NOMO-1 treated with dmso at 0.1 percent for 144 hours (cell line): ENCODE measurements around the gene CAMTA1.

Experiments used
- DNase-seq: peaks from one replicate; lab custom pipeline; 2025; ENCODE audit not compliant: unreplicated experiment; lab: John Stamatoyannopoulos, UW

CAMTA1 gene

DNA sequence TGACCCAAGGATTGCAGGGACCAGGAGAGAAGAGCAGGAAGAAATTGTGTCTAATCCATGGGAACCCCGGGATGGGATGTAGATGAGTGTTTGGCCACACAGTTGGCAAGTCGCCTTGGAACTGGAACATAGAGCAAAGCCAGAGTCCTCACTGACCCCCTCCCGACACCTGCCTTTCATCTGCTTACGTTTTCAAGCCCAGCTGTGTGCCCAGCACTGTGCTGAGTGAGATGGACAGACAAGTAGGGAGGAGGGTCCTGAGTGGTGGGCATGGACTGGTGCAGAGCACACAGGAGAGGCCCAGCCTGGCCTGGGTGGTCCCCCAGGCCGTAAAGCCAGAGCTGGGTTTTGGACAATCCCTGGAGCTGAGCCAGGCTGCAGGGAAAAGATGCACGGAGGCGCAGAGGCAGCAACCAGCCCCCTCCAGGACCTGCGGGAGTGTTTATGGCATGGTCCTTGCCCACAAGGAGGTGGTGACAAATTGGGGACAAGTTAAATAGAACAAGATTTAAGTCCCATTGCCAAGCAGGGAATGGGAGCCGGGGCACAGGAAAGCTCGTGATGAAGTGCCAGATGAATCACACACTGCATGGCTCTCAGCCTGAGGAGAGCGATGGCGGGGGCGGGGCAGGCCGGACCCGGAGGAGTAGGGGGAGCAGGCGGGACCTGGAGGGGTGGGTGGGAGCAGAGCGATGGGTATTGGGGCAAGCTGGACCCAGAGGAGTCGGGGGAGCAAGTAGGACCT, 828.0 kb downstream of the CAMTA1 start:
- no peak for DNase-seq

DNA sequence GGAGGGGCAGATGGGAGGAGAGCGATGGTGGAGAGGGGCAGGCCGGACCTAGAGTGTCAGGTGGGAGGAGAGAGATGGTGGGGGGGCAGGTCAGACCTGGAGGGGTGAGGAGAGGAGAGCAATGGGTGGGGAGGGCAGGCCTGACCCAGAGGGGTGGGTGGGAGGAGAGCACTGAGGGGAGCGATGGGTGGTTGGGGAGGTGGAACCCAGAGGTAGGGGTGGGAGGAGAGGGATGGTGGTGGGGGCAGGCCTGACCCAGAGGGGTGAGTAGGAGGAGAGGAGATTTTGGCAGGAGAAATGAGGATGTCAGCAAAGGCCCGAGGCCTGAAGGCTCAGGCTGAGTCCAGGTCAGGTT, 828.6 kb downstream of the CAMTA1 start:
- DNase-seq = no peak

DNA sequence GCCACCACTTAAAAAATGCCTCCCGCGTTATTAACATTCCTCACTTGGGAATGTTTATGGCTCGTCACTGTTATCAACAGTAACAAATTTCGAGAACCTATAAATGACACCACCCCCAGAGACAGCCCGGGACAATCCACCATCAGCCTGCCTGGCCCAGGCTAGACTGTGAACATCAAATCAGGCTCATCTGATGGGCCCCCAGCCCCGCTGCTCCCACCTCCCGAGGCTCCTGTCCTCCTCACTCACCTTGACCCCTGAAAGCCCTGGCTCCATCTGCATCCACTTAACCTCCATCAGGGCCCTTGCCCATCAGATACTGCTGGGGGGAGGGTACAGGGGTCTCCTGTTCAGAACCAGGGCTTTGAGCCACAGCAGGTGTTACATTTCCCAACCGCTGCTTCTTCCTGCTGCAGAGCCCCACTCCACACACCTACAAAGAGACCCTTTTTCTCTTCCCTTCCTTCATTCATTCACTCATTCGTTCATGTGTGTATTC, 829.4 kb downstream of the CAMTA1 start:
- no peak for DNase-seq

DNA sequence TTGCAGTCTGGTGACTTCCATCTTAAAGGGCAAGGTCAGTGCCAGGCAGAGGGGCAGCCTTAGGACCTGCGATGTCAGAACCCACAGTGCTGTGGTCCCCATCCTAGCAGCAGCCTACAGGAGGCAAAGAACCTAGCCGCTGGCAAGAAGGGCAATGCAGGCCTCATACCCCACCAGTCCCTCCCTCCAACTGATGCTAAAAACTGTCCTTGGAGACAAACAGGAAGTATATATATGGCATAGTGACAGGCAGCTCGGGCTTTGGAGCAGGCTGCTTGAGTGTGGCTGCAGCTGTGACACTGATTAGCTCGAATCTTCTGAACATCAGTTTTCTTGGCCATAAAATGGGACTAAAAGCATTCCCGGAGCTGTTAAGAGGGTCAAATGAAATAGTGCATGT, 829.9 kb downstream of the CAMTA1 start:
- no peak for DNase-seq

DNA sequence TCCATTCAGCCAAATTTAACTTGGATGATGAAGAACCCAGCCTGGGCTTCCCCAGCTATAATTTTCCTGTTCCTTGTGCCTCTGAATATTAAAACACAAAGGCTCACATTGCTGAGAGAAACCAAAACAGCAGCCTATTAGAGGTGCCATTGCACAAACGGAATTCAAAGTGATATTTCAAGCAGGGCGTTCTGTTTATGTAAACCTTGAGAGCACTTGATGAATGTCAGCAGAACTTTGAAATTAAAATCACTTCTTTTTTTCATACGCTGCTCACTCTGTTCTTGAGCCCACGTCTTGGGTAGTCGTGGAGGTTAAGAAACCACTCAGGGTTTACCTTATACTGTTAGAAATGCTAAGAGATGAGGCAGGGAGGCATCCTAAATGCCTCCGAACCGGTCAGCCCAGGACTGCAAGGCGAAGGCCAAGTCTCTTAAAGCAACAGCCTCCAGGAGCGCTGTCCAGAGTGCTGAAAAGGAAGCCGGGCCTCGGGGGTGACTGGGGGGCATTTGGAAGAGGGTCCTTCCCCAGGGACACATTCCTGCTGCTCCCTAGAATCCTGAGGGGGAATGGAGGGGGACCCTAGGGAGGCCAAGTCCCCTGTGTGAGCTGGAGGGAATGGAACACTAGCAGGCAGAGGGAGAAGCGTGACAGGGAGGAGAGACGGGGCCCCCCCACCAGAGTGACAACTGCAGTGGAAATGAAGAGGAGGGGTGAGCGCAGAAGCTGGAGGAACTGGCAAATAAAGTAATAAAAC, 831.0 kb downstream of the CAMTA1 start:
- no peak for DNase-seq

DNA sequence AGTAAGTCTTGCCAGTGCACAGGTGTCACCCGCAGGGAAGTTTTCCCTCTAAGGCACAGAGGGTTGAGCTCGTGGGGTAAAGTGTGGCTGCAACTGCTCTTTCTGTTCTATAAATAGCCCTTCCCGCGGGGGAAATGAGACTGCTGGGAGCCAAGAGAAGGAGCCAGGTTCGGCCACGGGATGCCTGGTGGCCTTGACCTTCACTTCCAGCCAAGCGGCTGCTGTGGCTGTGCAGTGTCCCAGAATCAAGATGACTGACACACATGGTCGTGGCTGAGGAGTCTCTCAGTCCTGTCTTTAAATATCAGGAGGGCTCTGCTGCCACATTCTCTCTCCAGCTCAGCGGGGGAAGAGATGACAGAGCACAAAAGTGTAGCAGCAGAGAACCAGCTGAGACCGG, 831.7 kb downstream of the CAMTA1 start:
- no peak for DNase-seq

DNA sequence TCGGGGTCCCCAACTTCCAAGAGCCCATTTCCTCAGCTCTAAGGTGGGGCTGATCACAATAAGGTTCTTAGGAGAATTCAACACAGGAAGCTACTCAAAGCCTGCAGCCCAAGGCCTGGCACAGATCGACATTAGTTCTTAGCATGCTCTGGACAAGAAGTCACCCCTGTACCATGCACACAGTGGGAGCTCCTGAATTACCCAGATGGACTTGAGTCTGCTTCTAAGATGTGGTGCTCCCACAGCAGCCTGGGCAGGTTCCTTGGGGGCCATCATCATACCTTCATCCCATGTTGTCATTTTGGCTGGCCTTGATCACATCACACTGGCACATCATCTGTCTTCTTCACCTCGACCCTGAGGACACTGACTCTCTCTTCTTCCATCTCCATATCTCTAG, 832.6 kb downstream of the CAMTA1 start:
- DNase-seq = no peak

DNA sequence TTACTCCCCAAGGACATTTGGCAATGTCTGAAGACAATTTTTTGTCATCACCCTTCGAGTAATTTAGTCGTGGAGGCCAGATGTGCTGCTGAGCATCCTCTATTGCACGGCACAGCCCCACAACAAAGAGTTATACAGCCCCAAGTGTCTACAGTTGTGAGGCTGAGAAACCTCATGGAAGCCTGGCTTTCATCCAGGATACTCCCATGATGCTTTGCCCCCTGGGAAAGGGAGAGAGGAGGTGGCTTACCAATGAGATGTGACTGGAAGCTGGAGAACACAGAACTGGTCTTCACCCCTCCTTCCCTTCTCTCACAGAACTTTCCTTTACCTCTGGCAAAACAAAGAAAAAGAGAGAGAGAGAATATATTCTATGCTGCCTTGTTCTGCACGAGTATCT, 834.9 kb downstream of the CAMTA1 start:
- no peak for DNase-seq

DNA sequence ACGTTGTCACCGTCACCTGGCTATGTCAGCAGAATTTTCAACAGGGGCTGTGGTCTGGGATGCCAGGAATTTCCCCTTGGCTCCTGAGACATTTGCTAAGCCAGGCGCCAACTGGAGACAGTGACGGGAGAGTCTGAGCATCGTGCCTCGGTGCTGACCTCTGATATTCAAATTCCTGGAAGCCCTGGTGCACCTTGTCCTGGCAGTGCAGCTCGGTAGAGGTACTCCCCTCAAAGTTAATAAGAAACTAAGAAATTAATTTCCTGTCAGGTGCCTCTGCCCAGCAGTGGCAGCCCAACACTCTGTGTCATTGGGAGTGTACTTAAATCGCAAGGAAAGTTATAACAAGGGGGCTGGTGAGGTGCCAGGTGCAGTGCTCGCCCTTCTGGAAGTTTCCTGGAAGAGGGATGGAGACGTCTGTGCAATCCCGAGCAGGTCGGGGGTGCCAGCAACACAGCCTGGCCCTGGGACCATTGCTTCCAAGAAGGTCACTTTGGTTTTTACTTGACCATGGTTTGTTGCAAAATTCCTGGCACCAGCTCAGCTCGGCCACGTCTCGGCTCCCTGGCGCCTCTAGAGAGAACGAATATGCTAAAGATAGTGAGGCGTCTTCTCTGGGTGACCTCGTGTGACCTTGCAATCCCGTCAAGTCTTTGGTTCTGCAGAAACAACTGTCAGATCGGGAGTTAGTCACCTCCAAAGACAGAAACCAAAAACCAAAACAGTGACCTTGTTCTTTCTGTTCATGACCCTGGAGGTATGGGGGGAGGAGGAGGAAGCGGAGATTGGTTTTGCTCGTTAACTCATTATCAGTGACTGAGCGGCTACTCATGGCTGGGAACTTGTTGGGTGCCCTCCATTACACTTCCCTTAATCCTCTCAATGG, 836.3 kb downstream of the CAMTA1 start:
- DNase-seq = no peak

DNA sequence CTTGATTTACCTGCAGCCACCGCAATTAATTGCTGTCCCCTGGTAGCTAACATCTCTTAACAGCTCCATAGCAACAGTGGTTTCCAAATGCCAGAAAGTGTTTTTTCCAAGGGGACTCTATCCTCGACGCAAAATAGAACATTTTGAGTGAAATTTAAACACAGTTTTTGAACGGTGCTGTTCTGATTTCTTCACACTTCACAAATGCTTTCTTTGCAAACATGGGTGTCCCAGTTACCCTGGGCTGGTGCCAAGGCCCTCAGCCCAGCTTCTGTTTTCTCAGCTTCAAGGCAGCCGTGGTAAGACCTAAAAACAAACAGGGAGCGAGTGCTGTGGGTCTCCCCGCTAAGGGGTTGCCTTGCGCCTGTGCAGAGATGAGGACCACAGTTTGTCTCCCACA, 838.6 kb downstream of the CAMTA1 start:
- no peak for DNase-seq

DNA sequence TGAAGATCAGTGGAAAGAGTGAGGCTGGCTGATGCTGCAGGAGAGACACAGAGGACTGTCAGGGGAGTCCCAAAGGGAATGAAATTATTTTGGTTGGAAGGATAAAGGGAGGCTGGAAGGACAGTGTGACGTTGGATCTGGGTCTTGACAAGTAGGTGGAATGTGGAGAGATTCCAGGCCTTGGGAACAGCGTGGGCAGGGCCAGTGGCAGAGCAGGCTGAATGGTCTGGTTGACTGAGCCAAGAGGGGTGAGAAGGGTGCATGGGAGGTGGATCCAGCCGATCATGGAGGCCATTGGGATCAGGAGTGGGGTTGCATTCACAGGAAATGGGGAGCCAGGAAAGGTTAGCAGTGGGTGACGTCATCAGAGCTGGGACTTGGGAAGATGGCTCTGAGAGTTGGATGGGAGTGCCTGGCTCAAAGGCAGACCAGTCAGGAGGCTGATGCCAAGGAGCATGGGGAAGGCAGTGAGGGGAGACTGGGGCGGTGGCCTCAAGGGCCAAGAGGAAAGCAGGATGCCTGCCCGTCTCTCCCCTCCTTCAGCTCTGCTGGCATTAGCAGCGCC, 839.6 kb downstream of the CAMTA1 start:
- no peak for DNase-seq

DNA sequence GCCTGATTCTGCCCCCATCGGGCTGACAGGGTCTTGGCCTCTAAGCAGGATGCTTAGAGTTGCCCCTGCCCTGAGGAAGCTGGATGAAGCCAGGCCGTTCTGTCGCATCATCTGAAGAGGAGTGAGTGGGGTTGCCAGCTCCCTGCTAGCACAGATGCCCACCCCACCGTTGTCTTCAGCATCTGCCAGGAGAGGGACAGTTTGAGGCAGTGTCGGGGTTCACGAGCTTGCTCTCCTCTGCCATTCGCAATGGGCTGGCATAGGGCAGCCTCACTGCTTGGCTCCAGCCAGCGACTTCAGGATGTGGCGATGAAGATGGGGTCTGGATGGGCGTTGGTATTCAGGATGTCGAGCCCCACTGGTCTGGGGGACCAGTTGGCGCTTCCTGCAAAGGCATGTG, 840.1 kb downstream of the CAMTA1 start:
- no peak for DNase-seq

DNA sequence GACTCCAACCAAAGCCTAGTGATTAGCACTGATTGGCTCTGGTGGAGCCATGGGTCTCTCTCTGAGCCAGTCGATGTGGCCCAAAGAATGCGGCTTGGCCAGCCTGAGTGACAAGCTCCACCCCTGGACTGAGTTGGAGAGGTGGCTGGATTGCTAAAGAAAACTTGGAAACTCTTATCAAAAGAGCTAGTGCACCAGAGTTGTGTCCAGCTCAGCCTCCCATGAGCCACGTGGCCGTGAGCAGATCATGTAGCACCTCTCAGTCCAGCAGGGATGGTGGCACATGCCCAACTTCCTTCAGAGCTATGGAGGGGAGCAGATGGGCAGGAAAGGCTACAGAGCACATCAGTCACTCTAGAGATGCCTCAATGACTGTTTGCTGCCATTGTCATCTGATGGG, 843.0 kb downstream of the CAMTA1 start:
- no peak for DNase-seq

DNA sequence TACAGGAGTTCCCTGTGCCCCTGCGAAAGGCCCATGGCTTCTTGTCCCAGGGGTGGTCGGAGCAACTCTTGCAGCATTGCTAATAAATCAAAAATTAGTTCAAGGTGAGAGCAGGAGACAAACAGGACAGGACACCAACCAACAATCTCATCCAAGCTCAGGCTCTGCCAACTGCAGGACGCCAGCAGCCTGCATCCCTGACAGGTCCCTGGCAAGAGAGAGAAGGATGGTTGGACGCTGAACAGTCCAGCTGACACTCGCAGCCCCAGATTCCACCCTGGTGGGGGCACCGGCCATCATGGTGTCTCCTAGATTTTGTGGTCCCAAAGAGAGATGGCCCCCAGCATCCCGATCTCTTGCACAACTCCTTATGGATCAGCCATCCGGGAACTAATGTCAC, 843.8 kb downstream of the CAMTA1 start:
- DNase-seq = no peak

DNA sequence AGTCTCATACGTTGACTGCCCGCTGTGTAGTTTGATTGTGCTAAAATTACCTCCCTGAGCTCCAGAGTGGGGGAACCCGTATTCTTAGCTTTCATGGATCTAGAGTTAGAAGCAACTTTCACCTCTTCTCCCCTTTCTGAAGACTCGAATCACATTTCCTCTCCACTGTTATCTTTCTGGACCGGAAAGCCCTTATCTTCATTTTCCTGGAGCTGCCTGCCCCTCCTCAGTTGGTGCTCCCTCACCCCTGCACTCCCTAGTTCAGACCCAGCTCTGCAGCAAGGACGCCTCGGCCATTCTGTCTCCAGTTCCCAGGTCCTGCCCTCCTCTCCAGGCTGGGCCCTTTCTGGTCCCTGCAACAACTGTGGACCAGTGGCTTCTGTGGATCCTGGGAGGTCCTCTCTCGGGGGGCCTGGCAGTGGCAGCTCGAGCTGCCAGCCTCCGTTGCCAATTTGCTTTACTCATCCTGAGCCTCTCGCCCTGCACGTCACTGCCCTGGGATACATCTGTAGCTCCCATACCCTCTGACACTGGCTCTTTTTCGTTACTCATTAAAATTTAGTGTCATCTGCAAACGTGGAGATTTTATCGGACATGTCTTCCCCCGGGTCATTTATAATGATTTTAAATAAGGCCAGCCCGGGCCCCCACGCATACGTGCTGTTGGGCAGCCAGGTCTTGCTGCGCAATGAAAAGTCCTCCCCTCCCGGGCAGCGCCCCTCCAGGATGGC, 844.4 kb downstream of the CAMTA1 start:
- no peak for DNase-seq

DNA sequence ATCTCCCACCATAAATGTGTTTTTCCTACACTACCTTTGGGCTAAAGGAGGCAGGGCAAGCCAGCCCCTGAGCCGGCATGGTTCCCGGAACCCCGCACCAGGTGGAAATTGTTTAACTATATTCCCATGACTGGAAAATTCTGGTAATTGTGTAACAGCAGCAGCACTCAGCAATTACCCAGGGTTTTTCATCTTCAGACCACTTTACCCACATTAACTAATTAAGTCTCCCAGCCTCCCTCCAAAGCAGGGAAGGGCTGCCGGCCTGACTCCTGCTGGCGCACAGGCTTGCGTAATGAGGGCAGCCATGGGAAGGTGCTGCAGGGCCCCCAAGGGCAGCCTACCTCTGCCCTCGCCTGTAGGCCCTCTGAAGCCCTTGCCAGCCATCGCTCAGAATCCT, 845.1 kb downstream of the CAMTA1 start:
- DNase-seq = no peak

DNA sequence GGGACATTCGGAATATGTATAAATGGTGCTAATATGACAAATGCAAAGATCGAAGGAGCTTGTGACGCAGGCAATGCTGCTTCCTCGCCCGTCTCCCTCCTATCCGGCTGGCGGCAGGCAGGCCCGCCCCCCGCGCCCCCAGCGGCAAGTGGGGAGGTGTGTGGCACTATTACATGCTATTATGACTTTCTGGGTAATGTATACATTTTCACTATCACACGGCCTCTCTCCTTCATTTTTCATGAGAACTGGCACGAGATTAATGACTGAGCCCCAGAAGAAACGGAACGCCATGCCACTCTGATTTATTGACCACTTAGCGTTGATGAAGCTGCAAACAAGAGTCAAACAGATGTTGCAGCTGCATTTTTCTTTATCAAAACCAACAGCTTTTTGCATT, 846.9 kb downstream of the CAMTA1 start:
- DNase-seq = no peak

DNA sequence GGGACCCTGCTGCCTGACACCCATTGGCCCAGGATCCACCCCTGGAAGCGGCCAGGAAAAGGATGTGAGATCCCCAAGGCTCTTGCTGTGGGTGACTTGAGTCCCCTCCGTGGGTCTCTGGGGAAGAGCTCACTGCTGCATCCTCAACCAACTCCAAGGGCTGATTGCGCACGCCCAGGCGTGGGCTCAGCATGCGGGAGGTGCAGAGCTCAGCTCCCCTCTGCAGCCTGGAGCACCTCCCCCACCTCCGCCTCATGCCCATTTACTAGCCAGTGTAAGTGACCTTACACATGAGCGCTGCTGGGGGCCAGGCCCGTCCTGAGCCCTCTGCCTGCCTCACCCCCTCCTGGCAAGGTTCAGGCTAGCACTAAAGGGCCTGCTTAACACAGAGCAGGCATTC, 847.4 kb downstream of the CAMTA1 start:
- DNase-seq = no peak

DNA sequence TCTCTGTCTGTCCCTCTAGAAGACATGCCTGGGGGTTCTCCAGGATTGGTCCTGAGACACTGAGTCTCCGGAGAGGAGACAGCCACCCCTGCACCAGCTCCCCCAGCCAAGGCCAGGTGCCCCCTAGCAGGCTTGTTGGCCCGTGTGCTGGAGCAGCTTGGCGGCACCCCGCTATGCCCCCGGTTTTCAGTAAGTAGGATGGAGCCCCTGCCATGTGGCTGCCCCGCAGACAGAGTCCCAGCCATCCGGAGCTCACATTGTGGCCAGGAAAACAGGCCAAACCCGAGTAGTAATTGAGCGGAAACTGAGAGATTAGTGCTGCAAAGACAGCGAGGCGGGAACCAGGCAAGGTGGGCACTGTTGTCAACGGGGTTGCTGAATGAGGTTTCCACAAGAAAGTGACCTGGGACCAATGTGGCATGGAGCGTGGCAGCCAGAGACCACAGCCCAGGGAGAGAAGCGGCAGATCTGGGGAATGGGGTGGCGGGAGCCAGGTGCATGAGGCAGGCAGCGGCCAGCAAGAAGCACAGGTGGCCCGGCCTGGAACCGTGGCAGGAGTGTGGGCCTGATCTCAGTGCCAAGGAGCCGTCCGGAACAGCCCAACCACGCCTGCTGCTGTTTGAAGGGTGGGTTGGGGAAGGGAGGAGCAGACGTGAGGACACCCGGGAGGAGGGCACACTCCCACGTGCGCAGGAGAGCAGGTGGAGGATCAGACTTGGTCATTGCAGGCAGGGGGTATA, 848.4 kb downstream of the CAMTA1 start:
- DNase-seq = no peak
